Endothelial cell of umbilical vein (primary cell): Measurements from ENCODE around the gene SPATS2L. TPM values are rescaled to one million over a fixed set of nuclear protein-coding genes. Genes with fewer than 3 reads are reported as not detected.

Experiments
- BruUV-seq: library from RNA; stranded (reverse); fragments of 400-500 nt; replicated peaks from 2 replicates; lab custom pipeline; 2021; lab: Mats Ljungman, UMichigan
- CTCF ChIA-PET: fragments of 300-600, 350-600 bp; sonication (Branson Sonifier 250); formaldehyde crosslinking; loops from one replicate; lab custom pipeline; 2021; ENCODE audit warnings: antibody characterized with exemption, inconsistent platforms; lab: Charles Lee
- POLR2A ChIA-PET: fragments of 300-600, 350-600 bp; sonication (Branson Sonifier 250); formaldehyde crosslinking; loops from one replicate; lab custom pipeline; 2021; ENCODE audit warnings: antibody characterized with exemption, inconsistent platforms; lab: Charles Lee
- DNase-seq: peaks from one replicate; pipeline ENCODE4 v3.0.0-alpha.2; 2011; ENCODE audit warnings: low read depth, low spot score
- FAIRE-seq: peaks from 2 replicates; lab custom pipeline; 2011; peaks lifted over from hg19 to GRCh38; lab: Jason Lieb, UNC
- H2AFZ ChIP-seq: 2 replicates; pipeline ENCODE4 v1.6.0; 2012; ENCODE audit warnings: low read depth, low read length, control low read depth, inconsistent platforms
- H3K27ac ChIP-seq: 2 replicates; pipeline ENCODE4 v1.5.1; 2011; ENCODE audit warnings: low read depth, mild to moderate bottlenecking, control low read depth, low read length, moderate library complexity; ENCODE audit not compliant: insufficient read depth
- H3K27me3 ChIP-seq, 2 experiments: 2 replicates each; pipeline versions ENCODE4 v1.6.0 to v1.6.1; 2011; ENCODE audit warnings: low read length in 2 of 2, mixed read lengths in 1 of 2; ENCODE audit not compliant: control insufficient read depth in 2 of 2, insufficient read depth in 2 of 2
- H3K36me3 ChIP-seq, 2 experiments: 2 replicates in 1 of 2; 3 replicates in 1 of 2; pipeline ENCODE4 v1.5.1; 2011; ENCODE audit warnings: low read length in 2 of 2, mild to moderate bottlenecking in 1 of 2, moderate library complexity in 1 of 2; ENCODE audit not compliant: control insufficient read depth in 2 of 2, insufficient read depth in 2 of 2; ENCODE audit errors: extremely low read depth in 1 of 2
- H3K4me1 ChIP-seq: 3 replicates; pipeline ENCODE4 v1.5.1; 2011; ENCODE audit warnings: mild to moderate bottlenecking, low read length; ENCODE audit not compliant: control insufficient read depth, insufficient read depth; ENCODE audit errors: extremely low read depth
- H3K4me2 ChIP-seq: 2 replicates; pipeline ENCODE4 v1.6.1; 2011; ENCODE audit warnings: low read length, control low read depth, mixed read lengths; ENCODE audit not compliant: insufficient read depth
- H3K4me3 ChIP-seq, 3 experiments: fragments of 200-600 bp in 1 of 3; sonication (generic), shearing (Covaris generic) in 1 of 3; replicated peaks in 1 of 3; 2 replicates each; pipeline ENCODE4 v1.5.1; 2011 to 2016; ENCODE audit warnings: control low read depth in 3 of 3, low read length in 3 of 3, mild to moderate bottlenecking in 2 of 3, inconsistent platforms in 1 of 3, low read depth in 1 of 3, moderate library complexity in 1 of 3; ENCODE audit not compliant: insufficient read depth in 1 of 3
- H3K79me2 ChIP-seq: 2 replicates; pipeline ENCODE4 v1.6.0; 2012; ENCODE audit warnings: low read length, inconsistent platforms; ENCODE audit not compliant: control insufficient read depth, insufficient read depth
- H3K9ac ChIP-seq: replicated peaks from 2 replicates; pipeline ENCODE3; 2011; ENCODE audit warnings: low read length, control low read depth; ENCODE audit not compliant: insufficient read depth; ENCODE audit errors: extremely low read depth
- H3K9me1 ChIP-seq: replicated peaks from 3 replicates; pipeline ENCODE4 v1.6.0; 2011; ENCODE audit warnings: mild to moderate bottlenecking, low read length; ENCODE audit not compliant: control insufficient read depth, insufficient read depth; ENCODE audit errors: extremely low read depth
- H3K9me3 ChIP-seq: replicated peaks from 2 replicates; pipeline ENCODE4 v1.5.1; 2012; ENCODE audit warnings: low read length, inconsistent platforms; ENCODE audit not compliant: control insufficient read depth, insufficient read depth
- H4K20me1 ChIP-seq: replicated peaks from 2 replicates; pipeline ENCODE3; 2011; ENCODE audit warnings: mild to moderate bottlenecking, low read length; ENCODE audit not compliant: control insufficient read depth, insufficient read depth; ENCODE audit errors: extremely low read depth
- CTCF ChIP-seq, 2 donors: IDR thresholded peaks; 1 replicate in 1 of 2; 2 replicates in 1 of 2; pipeline ENCODE4 v1.5.1; 2011; ENCODE audit warnings: low read length in 2 of 2, mild to moderate bottlenecking in 2 of 2, moderate library complexity in 2 of 2, control low read depth in 1 of 2, inconsistent platforms in 1 of 2, low read depth in 1 of 2; ENCODE audit not compliant: insufficient read depth in 1 of 2; ENCODE audit errors: extremely low read depth in 1 of 2
- EZH2 ChIP-seq: IDR thresholded peaks from 2 replicates; pipeline ENCODE4 v1.6.1; 2012; ENCODE audit warnings: borderline replicate concordance, low read depth, mild to moderate bottlenecking, moderate library complexity, low read length, inconsistent platforms; ENCODE audit not compliant: severe bottlenecking
- FOS ChIP-seq: IDR thresholded peaks from 2 replicates; pipeline ENCODE4 v1.6.1; 2011; ENCODE audit warnings: mild to moderate bottlenecking, low read length, moderate library complexity, borderline replicate concordance; ENCODE audit not compliant: insufficient read depth
- GATA2 ChIP-seq: IDR thresholded peaks from 2 replicates; pipeline ENCODE4 v1.7.0; 2011; ENCODE audit warnings: low read depth, mild to moderate bottlenecking, moderate library complexity, mixed read lengths, low read length; ENCODE audit not compliant: insufficient read length, insufficient read depth
- JUN ChIP-seq: IDR thresholded peaks from 2 replicates; pipeline ENCODE4 v1.6.1; 2011; ENCODE audit warnings: borderline replicate concordance, low read depth; ENCODE audit not compliant: insufficient read length, insufficient read depth
- MAX ChIP-seq: IDR thresholded peaks from 2 replicates; pipeline ENCODE4 v1.6.1; 2011; ENCODE audit not compliant: insufficient read depth, insufficient read length
- MYC ChIP-seq: IDR thresholded peaks from one replicate; pipeline ENCODE4 v1.6.1; 2011; ENCODE audit warnings: mild to moderate bottlenecking, low read depth, low read length
- POLR2A ChIP-seq: IDR thresholded peaks from 2 replicates; pipeline ENCODE4 v1.6.1; 2012; ENCODE audit warnings: low read depth, mild to moderate bottlenecking, control low read depth, low read length
- POLR2AphosphoS5 ChIP-seq: IDR thresholded peaks from 2 replicates; pipeline ENCODE4 v1.6.1; 2012; ENCODE audit warnings: low read depth, mild to moderate bottlenecking, control low read depth, low read length, moderate library complexity; ENCODE audit not compliant: insufficient read depth
- dilution Hi-C: fragments of 300-500 bp; cut with MboI; formaldehyde crosslinking; loops from one replicate; pipeline ENCODE4 v1.15.0; 2019; ENCODE audit warnings: low sequenced_read_pairs; ENCODE audit not compliant: extremely low pct_ligation_motif_present
- intact Hi-C: fragments of 100-400 bp; cut with micrococcal nuclease; formaldehyde crosslinking; loops from one replicate; pipeline ENCODE4 v1.10.0; 2022
- polyA plus RNA-seq, 4 experiments: library from polyadenylated mRNA; depleted of rRNA in 3 of 4; stranded (reverse) in 3 of 4; unstranded in 1 of 4; fragments of >200 nt; gene quantifications; 2 replicates each; pipeline versions ENCODE4 v1.2.1 to v1.2.3, GENCODE V29; 2011 to 2012; ENCODE audit warnings: missing spikeins in 1 of 4
- total RNA-seq: library from RNA; stranded (reverse); gene quantifications from 2 replicates; pipeline ENCODE4 v1.2.3, GENCODE V29; 2021

SPATS2L gene
- total and polyA plus RNA-seq, 2 donors (not counting 3 experiments of a cell fraction or from before 2014, with no cell fraction given) = 29.1 to 72.9 TPM

GRCh38 chr2:200394045-200394444 lies 87.6 kb downstream of the SPATS2L start:
- DNase-seq (no peak), FAIRE-seq (no peak)
- H3K4me2 ChIP-seq = no peak overlapping the region
- H3K27me3 ChIP-seq = no peaks in the 10 kb centered on the region
- no peak overlapping the region for H3K4me3 ChIP-seq
- no peak overlapping the region for H3K27ac ChIP-seq
- intact Hi-C loops = no loop called here
- H3K36me3 ChIP-seq = peaks cover 0 to 5% of the 10 kb centered on the region in 2 experiments
- H3K9ac ChIP-seq = no peak overlapping the region
- no peaks in the 10 kb centered on the region for H3K9me3 ChIP-seq
- BruUV-seq = no TSS peak
- no peaks in the 10 kb centered on the region for H4K20me1 ChIP-seq
- CTCF ChIA-PET = no interaction called here
- no peak overlapping the region for H2AFZ ChIP-seq
- dilution Hi-C loops = no loop called here
- TF ChIP-seq FOS (no peak), MAX (no peak), GATA2 (no peak), EZH2 (no peak)
- H3K4me1 ChIP-seq = peaks cover 23% of the 10 kb centered on the region
- H3K79me2 ChIP-seq = no peaks in the 10 kb centered on the region
- POLR2A ChIA-PET = no interaction called here
- H3K9me1 ChIP-seq = no peaks in the 10 kb centered on the region

GRCh38 chr2:200396781-200397242 lies 90.3 kb downstream of the SPATS2L start:
- no peaks in the 10 kb centered on the region for H3K36me3 ChIP-seq
- intact Hi-C loops = loop anchor here (1.0 to 2.0 kb wide), 2 partner anchors 8 to 14 kb away; no protein-coding TSS in a partner anchor
- ChIA-PET POLR2A (no interaction called here), CTCF (interaction anchor here (1.0 to 3.5 kb wide), 5 partner anchors 9 to 91 kb away, joined by 3 to 14 read pairs (median 6); partner anchors contain the start of gene SPATS2L)
- TF ChIP-seq JUN (no peak), CTCF (IDR thresholded peaks at IDR 0.05; ENCODE audit: extremely low read depth in 1 of 2, insufficient read depth in 1 of 2, low read depth in 1 of 2, low read length in 2 of 2) (no peak), POLR2A (no peak), FOS (no peak), MAX (no peak), POLR2AphosphoS5 (no peak), EZH2 (no peak), MYC (no peak), GATA2 (no peak)
- H3K9me3 ChIP-seq = no peaks in the 10 kb centered on the region
- peaks cover 28% of the 10 kb centered on the region for H3K4me1 ChIP-seq
- H3K27ac ChIP-seq = no peak overlapping the region
- no TSS peak for BruUV-seq
- H3K27me3 ChIP-seq = no peaks in the 10 kb centered on the region
- no peaks in the 10 kb centered on the region for H3K79me2 ChIP-seq
- no peak for FAIRE-seq
- no peaks in the 10 kb centered on the region for H4K20me1 ChIP-seq
- dilution Hi-C loops = no loop called here
- H3K9me1 ChIP-seq = no peaks in the 10 kb centered on the region
- no peak overlapping the region for H2AFZ ChIP-seq
- no peak overlapping the region for H3K4me3 ChIP-seq
- no peak overlapping the region for H3K4me2 ChIP-seq
- no peak overlapping the region for H3K9ac ChIP-seq
- peak; percentile 32 for DNase-seq
